K562 (cell line): Measurements from ENCODE around the gene CRIP3.

Experiments
- CEBPB ChIP-seq: fragments of 450-650 bp; IDR thresholded peaks from 2 replicates; pipeline ENCODE4 v1.6.1; 2016; ENCODE audit warnings: missing genetic modification characterization, missing compliant biosample characterization
- GABPA ChIP-seq: fragments of 200-800 bp; sonication (Bioruptor generic); conservative IDR thresholded peaks from 2 replicates; pipeline ENCODE4 v1.6.1; 2016; ENCODE audit warnings: low read depth, missing genetic modification characterization, missing compliant biosample characterization
- HDGF ChIP-seq: fragments of 450-650 bp; IDR thresholded peaks from 2 replicates; pipeline ENCODE4 v1.6.1; 2016
- SMAD3 ChIP-seq: fragments of 450-650 bp; formaldehyde crosslinking; conservative IDR thresholded peaks from 2 replicates; pipeline ENCODE4 v1.4.0; 2020; ENCODE audit warnings: mild to moderate bottlenecking
- TF ChIP-seq, protein P1 (sequence below): sonication (generic); formaldehyde crosslinking; IDR thresholded peaks from 2 replicates; pipeline ENCODE4 v1.8.1; 2022; ENCODE audit warnings: missing genetic modification reagents

DNA sequence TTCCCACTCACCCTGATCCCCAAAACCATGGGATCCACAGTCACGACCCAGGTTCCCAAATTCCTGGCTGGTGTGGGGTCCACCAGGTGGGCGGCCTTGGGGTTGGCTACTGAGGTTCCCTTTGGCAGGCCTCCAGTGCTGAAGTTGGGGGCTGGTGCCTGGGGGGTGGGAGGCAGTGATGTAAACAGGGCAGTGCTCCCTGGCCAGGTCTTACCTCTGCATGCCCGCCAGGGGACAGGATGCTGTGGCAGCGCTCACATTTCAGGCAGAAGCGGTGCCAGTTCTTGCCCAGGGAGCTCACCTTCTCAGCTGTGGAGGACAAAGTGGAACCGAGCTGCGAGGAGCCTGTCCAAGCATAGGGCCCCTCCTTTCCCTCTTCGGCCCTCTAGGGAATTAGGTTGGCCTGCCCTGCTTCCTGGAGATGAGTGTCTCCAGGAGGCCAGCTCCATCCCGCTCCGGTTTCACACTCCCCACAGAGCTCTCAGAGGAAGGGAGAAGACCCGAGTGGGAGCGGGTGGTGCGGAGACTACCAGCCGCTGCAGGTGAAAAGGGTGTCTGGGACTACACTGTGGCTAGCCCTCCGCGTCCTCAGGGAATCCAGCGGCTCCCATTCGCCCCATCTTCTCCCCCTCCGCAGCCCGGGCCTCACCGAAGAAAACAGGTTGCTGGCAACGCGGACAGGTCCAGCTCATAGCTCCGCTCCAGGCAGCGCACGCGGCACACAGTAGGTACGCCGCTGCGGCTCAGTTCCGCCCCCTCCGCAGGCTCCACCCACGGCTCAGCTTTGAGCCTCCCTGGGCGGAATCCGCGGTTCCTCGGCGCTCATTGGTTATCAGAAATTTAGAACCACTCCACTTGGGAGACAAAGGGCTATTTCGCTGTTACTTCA, at the start of gene CRIP3:
- TF ChIP-seq CEBPB (tag): no peak
- TF ChIP-seq GABPA (tag): no peak
- no peak for TF ChIP-seq HDGF
- TF ChIP-seq, protein P1, sequence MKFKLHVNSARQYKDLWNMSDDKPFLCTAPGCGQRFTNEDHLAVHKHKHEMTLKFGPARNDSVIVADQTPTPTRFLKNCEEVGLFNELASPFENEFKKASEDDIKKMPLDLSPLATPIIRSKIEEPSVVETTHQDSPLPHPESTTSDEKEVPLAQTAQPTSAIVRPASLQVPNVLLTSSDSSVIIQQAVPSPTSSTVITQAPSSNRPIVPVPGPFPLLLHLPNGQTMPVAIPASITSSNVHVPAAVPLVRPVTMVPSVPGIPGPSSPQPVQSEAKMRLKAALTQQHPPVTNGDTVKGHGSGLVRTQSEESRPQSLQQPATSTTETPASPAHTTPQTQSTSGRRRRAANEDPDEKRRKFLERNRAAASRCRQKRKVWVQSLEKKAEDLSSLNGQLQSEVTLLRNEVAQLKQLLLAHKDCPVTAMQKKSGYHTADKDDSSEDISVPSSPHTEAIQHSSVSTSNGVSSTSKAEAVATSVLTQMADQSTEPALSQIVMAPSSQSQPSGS (CRISPR knock-in tag): no peak
- TF ChIP-seq SMAD3 (CRISPR knock-in tag): no peak
